Keratinocyte (primary cell): ENCODE results near the gene FAM43B.

Experiments used
- EZH2 ChIP-seq: IDR thresholded peaks from one replicate; pipeline ENCODE4 v1.6.1; 2012; ENCODE audit warnings: inconsistent platforms, mild to moderate bottlenecking, low read length, moderate library complexity
- TF ChIP-seq, protein P1 (sequence below), 3 experiments: IDR thresholded peaks in 1 of 3; conservative IDR thresholded peaks in 1 of 3; optimal IDR thresholded peaks in 1 of 3; 2 replicates in 2 of 3; 3 replicates in 1 of 3; pipeline versions ENCODE3 to v1.5.1; 2011; ENCODE audit warnings: low read length in 3 of 3, mild to moderate bottlenecking in 3 of 3, moderate library complexity in 2 of 3, control low read depth in 1 of 3, inconsistent platforms in 1 of 3; ENCODE audit not compliant: insufficient read depth in 2 of 3; ENCODE audit errors: extremely low read depth in 1 of 3

DNA sequence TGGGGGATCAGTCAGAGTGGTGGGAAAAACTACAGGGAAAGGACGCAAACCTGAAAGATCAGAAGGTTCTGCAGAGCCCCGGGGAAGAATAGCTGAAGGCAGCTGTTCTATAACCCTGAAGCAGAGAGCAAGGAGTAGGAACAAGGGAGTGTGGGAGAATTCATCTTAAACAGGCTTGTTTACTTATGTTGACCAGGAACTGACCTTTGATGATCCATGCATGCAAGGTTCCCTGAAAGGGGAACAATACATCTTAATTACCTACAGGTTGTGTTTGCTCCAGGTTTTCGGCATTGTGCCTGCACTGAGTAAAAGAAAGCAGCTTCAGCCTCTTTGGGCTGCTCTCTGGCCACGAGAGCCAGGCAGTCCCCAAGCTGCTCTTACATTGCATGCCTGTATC lies 18.7 kb upstream of the FAM43B start:
- TF ChIP-seq, protein P1, sequence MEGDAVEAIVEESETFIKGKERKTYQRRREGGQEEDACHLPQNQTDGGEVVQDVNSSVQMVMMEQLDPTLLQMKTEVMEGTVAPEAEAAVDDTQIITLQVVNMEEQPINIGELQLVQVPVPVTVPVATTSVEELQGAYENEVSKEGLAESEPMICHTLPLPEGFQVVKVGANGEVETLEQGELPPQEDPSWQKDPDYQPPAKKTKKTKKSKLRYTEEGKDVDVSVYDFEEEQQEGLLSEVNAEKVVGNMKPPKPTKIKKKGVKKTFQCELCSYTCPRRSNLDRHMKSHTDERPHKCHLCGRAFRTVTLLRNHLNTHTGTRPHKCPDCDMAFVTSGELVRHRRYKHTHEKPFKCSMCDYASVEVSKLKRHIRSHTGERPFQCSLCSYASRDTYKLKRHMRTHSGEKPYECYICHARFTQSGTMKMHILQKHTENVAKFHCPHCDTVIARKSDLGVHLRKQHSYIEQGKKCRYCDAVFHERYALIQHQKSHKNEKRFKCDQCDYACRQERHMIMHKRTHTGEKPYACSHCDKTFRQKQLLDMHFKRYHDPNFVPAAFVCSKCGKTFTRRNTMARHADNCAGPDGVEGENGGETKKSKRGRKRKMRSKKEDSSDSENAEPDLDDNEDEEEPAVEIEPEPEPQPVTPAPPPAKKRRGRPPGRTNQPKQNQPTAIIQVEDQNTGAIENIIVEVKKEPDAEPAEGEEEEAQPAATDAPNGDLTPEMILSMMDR (optimal IDR thresholded peaks at IDR 0.05 in 1 of 3, IDR thresholded peaks at IDR 0.05 in 1 of 3, conservative IDR thresholded peaks at IDR 0.05 in 1 of 3; ENCODE audit: extremely low read depth in 1 of 3, insufficient read depth in 2 of 3, low read length in 3 of 3): no peak
- TF ChIP-seq EZH2: no peak
